H9 (cell line): ENCODE results near the gene DOK1. TPM values are rescaled to one million over a fixed set of nuclear protein-coding genes. Genes with fewer than 3 reads are reported as not detected.

ENCODE experiments used
- DNase-seq: peaks from one replicate; pipeline ENCODE4 v3.0.0-alpha.2; 2017
- H2AFZ ChIP-seq: one replicate; pipeline ENCODE4 v1.6.1; 2013; ENCODE audit warnings: mild to moderate bottlenecking, low read length, control low read depth, moderate library complexity
- H2AK5ac ChIP-seq: 2 replicates; pipeline ENCODE4 v1.6.1; 2013; ENCODE audit warnings: low read length, control low read depth, mixed read lengths; ENCODE audit not compliant: insufficient read length
- H2BK120ac ChIP-seq: one replicate; pipeline ENCODE4 v1.6.1; 2013; ENCODE audit warnings: low read depth, mild to moderate bottlenecking, low read length, control low read depth, inconsistent platforms; ENCODE audit not compliant: poor library complexity, severe bottlenecking
- H2BK12ac ChIP-seq: 2 replicates; pipeline ENCODE4 v1.6.1; 2013; ENCODE audit warnings: low read length, control low read depth, mixed read lengths, low read depth; ENCODE audit not compliant: insufficient read length
- H2BK15ac ChIP-seq: 2 replicates; pipeline ENCODE4 v1.6.1; 2013; ENCODE audit warnings: low read depth, low read length, control low read depth
- H2BK20ac ChIP-seq: one replicate; pipeline ENCODE4 v1.6.1; 2013; ENCODE audit warnings: low read depth, mild to moderate bottlenecking, low read length, control low read depth, inconsistent platforms; ENCODE audit not compliant: poor library complexity, severe bottlenecking
- H2BK5ac ChIP-seq: 2 replicates; pipeline ENCODE4 v1.6.1; 2013; ENCODE audit warnings: low read length, control low read depth, mixed read lengths; ENCODE audit not compliant: insufficient read length
- H3K14ac ChIP-seq: 2 replicates; pipeline ENCODE4 v1.6.1; 2013; ENCODE audit warnings: low read length, control low read depth; ENCODE audit not compliant: insufficient read depth
- H3K18ac ChIP-seq: 2 replicates; pipeline ENCODE4 v1.6.1; 2013; ENCODE audit warnings: low read depth, mild to moderate bottlenecking, mixed read lengths, low read length, control low read depth; ENCODE audit not compliant: insufficient read length
- H3K23ac ChIP-seq: 2 replicates; pipeline ENCODE4 v1.6.1; 2013; ENCODE audit warnings: low read length, control low read depth, mixed read lengths, low read depth; ENCODE audit not compliant: insufficient read length
- H3K23me2 ChIP-seq: 2 replicates; pipeline ENCODE4 v1.6.1; 2013; ENCODE audit warnings: low read depth, mild to moderate bottlenecking, mixed read lengths, low read length, control low read depth; ENCODE audit not compliant: insufficient read length, poor library complexity, severe bottlenecking
- H3K27ac ChIP-seq: 2 replicates; pipeline ENCODE4 v1.5.1; 2013; ENCODE audit warnings: low read length, control low read depth, mixed read lengths, low read depth; ENCODE audit not compliant: insufficient read length
- H3K27me3 ChIP-seq: 2 replicates; pipeline ENCODE4 v1.6.1; 2013; ENCODE audit warnings: low read length, control low read depth, inconsistent platforms; ENCODE audit not compliant: insufficient read depth
- H3K4ac ChIP-seq: 2 replicates; pipeline ENCODE4 v1.6.1; 2013; ENCODE audit warnings: low read depth, mild to moderate bottlenecking, control low read depth, inconsistent platforms, low read length, moderate library complexity
- H3K4me1 ChIP-seq: 2 replicates; pipeline ENCODE4 v1.6.1; 2013; ENCODE audit warnings: low read length, control low read depth, inconsistent platforms; ENCODE audit not compliant: insufficient read depth
- H3K4me2 ChIP-seq: 2 replicates; pipeline ENCODE4 v1.6.1; 2013; ENCODE audit warnings: low read length, control low read depth, mixed read lengths; ENCODE audit not compliant: insufficient read length, insufficient read depth
- H3K56ac ChIP-seq: 2 replicates; pipeline ENCODE4 v1.6.1; 2013; ENCODE audit warnings: low read depth, mild to moderate bottlenecking, mixed read lengths, low read length, control low read depth; ENCODE audit not compliant: insufficient read length
- H3K79me1 ChIP-seq: 2 replicates; pipeline ENCODE4 v1.6.1; 2013; ENCODE audit warnings: low read depth, mild to moderate bottlenecking, moderate library complexity, low read length, control low read depth, inconsistent platforms; ENCODE audit not compliant: insufficient read depth, poor library complexity, severe bottlenecking
- H3K79me2 ChIP-seq: 2 replicates; pipeline ENCODE4 v1.6.1; 2013; ENCODE audit warnings: low read length, control low read depth, inconsistent platforms; ENCODE audit not compliant: insufficient read depth
- H3K9ac ChIP-seq: 2 replicates; pipeline ENCODE4 v1.6.1; 2013; ENCODE audit warnings: low read length, control low read depth, mixed read lengths; ENCODE audit not compliant: insufficient read length; ENCODE audit errors: extremely low read depth
- H3K9me3 ChIP-seq: one replicate; pipeline ENCODE4 v1.6.1; 2013; ENCODE audit warnings: low read depth, low read length, inconsistent platforms; ENCODE audit not compliant: control insufficient read depth
- H3T11ph ChIP-seq: one replicate; pipeline ENCODE4 v1.6.1; 2013; ENCODE audit warnings: mild to moderate bottlenecking, low read length, control low read depth, inconsistent platforms
- H4K20me1 ChIP-seq: one replicate; pipeline ENCODE4 v1.6.1; 2013; ENCODE audit not compliant: control insufficient read depth, insufficient read length, insufficient read depth
- H4K5ac ChIP-seq: 2 replicates; pipeline ENCODE4 v1.6.1; 2013; ENCODE audit warnings: low read depth, mild to moderate bottlenecking, mixed read lengths, low read length, control low read depth; ENCODE audit not compliant: insufficient read length
- H4K8ac ChIP-seq: replicated peaks from 2 replicates; pipeline ENCODE4 v1.6.1; 2013; ENCODE audit warnings: low read length, control low read depth, mixed read lengths, low read depth; ENCODE audit not compliant: insufficient read length
- H4K91ac ChIP-seq: 2 replicates; pipeline ENCODE4 v1.6.1; 2013; ENCODE audit warnings: low read depth, mild to moderate bottlenecking, moderate library complexity, mixed read lengths, low read length, control low read depth; ENCODE audit not compliant: insufficient read length
- H3K27ac Mint-ChIP-seq, 3 experiments: 2 replicates in 2 of 3; 3 replicates in 1 of 3; pipeline ENCODE4 v1.8.0; 2020 to 2021; ENCODE audit warnings: mixed read lengths in 3 of 3, mild to moderate bottlenecking in 1 of 3, moderate library complexity in 1 of 3
- H3K27me3 Mint-ChIP-seq: 2 replicates; pipeline ENCODE4 v1.8.0; 2021; ENCODE audit warnings: low read depth, mild to moderate bottlenecking, moderate library complexity, mixed read lengths
- H3K36me3 Mint-ChIP-seq, 3 experiments: 2 replicates in 2 of 3; 3 replicates in 1 of 3; pipeline ENCODE4 v1.8.0; 2020 to 2021; ENCODE audit warnings: low read depth in 3 of 3, mixed read lengths in 3 of 3; ENCODE audit not compliant: insufficient read depth in 1 of 3
- H3K4me1 Mint-ChIP-seq, 2 experiments: 2 replicates each; pipeline ENCODE4 v1.8.0; 2020; ENCODE audit warnings: mixed read lengths in 2 of 2
- H3K4me3 Mint-ChIP-seq, 2 experiments: 2 replicates in 1 of 2; 3 replicates in 1 of 2; pipeline ENCODE4 v1.8.0; 2020 to 2021; ENCODE audit warnings: mild to moderate bottlenecking in 2 of 2, mixed read lengths in 2 of 2, moderate library complexity in 1 of 2
- H3K9me3 Mint-ChIP-seq, 2 experiments: 2 replicates in 1 of 2; 3 replicates in 1 of 2; pipeline ENCODE4 v1.8.0; 2020; ENCODE audit warnings: mild to moderate bottlenecking in 2 of 2, mixed read lengths in 2 of 2, moderate library complexity in 1 of 2
- WGBS: extraction: QIAGEN DNeasy Blood & Tissue Kit; methylation state at CpG from one replicate; pipeline ENCODE4 v1.1.7; 2013; ENCODE audit warnings: missing lambda C conversion rate, low lambda C conversion rate, mixed read lengths; ENCODE audit not compliant: insufficient read length; ENCODE audit errors: extremely low coverage; 5-methylcytosine and 5-hydroxymethylcytosine counted together
- total RNA-seq: library from RNA; stranded (reverse); gene quantifications from 2 replicates; pipeline ENCODE4 v1.2.1, GENCODE V29; 2021
- TF ChIP-seq, protein P1 (sequence below): fragments of 200-600 bp; sonication (generic); conservative IDR thresholded peaks from 3 replicates; pipeline ENCODE4 v1.8.0; 2021; ENCODE audit warnings: antibody characterized with exemption, mild to moderate bottlenecking

DOK1 gene
- total RNA-seq, 1 experiment from 2014 or later: 16.0 TPM

DNA sequence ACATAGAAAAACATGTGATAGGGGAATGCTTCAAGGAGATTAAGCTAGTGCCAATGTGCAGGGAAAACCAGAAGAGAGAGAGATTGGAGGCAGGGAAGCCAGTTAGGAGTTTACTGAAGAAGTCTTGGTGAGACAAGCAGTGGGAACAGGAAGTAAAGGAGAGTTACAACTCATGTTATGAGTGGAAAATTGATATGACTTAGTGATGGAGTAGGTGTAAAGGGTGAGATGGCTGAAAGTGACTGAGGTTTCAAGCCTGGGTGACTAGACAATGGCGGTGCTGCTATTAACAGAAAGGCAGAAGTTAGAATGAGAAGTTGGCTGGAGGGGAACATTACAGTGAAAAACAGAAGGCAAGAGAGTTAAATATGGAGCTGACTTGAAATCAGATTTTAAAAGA lies 16.5 kb downstream of the DOK1 start:
- no peak overlapping the region for H3K18ac ChIP-seq
- no peak overlapping the region for H3T11ph ChIP-seq
- H2BK15ac ChIP-seq: no peak overlapping the region
- no peak overlapping the region for H2AFZ ChIP-seq
- H3K56ac ChIP-seq: no peak overlapping the region
- H3K79me1 ChIP-seq: no peaks in the 10 kb centered on the region
- TF ChIP-seq, protein P1, sequence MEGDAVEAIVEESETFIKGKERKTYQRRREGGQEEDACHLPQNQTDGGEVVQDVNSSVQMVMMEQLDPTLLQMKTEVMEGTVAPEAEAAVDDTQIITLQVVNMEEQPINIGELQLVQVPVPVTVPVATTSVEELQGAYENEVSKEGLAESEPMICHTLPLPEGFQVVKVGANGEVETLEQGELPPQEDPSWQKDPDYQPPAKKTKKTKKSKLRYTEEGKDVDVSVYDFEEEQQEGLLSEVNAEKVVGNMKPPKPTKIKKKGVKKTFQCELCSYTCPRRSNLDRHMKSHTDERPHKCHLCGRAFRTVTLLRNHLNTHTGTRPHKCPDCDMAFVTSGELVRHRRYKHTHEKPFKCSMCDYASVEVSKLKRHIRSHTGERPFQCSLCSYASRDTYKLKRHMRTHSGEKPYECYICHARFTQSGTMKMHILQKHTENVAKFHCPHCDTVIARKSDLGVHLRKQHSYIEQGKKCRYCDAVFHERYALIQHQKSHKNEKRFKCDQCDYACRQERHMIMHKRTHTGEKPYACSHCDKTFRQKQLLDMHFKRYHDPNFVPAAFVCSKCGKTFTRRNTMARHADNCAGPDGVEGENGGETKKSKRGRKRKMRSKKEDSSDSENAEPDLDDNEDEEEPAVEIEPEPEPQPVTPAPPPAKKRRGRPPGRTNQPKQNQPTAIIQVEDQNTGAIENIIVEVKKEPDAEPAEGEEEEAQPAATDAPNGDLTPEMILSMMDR: no peak
- no peak overlapping the region for H4K8ac ChIP-seq
- no peak overlapping the region for H3K27ac ChIP-seq
- H2AK5ac ChIP-seq: no peak overlapping the region
- Mint-ChIP-seq H3K4me1 (no peaks in the 10 kb centered on the region), H3K4me3 (no peak overlapping the region), H3K27me3 (peaks cover 8% of the 10 kb centered on the region), H3K27ac (no peak overlapping the region), H3K9me3 (no peaks in the 10 kb centered on the region), H3K36me3 (no peaks in the 10 kb centered on the region)
- no peak overlapping the region for H2BK20ac ChIP-seq
- no CpG with 5 or more reads among the region's 1 CpG for WGBS
- no peak overlapping the region for H2BK12ac ChIP-seq
- H3K9me3 ChIP-seq: no peaks in the 10 kb centered on the region
- no peak overlapping the region for H3K14ac ChIP-seq
- no peaks in the 10 kb centered on the region for H3K79me2 ChIP-seq
- no peak overlapping the region for H3K9ac ChIP-seq
- no peak for DNase-seq
- H3K4me1 ChIP-seq: no peaks in the 10 kb centered on the region
- H3K4ac ChIP-seq: no peak overlapping the region
- no peak overlapping the region for H3K4me2 ChIP-seq
- H2BK5ac ChIP-seq: no peak overlapping the region
- H2BK120ac ChIP-seq: no peak overlapping the region
- H3K27me3 ChIP-seq: no peaks in the 10 kb centered on the region
- H3K23me2 ChIP-seq: no peaks in the 10 kb centered on the region
- no peaks in the 10 kb centered on the region for H4K20me1 ChIP-seq
- H3K23ac ChIP-seq: no peak overlapping the region
- H4K5ac ChIP-seq: no peak overlapping the region
- H4K91ac ChIP-seq: no peak overlapping the region
